Dermis blood vessel endothelial cell (primary cell): Measurements from ENCODE around the gene MAP7. TPM values are rescaled to one million over a fixed set of nuclear protein-coding genes. Genes with fewer than 3 reads are reported as not detected.

Experiments
- DNase-seq: peaks from one replicate; pipeline ENCODE4 v3.0.0; 2010
- total RNA-seq: library from RNA; depleted of rRNA; stranded (reverse); fragments of >200 nt; gene quantifications from 2 replicates; pipeline ENCODE4 v1.2.3, GENCODE V29; 2014

Gene MAP7
- total RNA-seq, 1 donor from 2014 or later, result 0.34 TPM

DNA sequence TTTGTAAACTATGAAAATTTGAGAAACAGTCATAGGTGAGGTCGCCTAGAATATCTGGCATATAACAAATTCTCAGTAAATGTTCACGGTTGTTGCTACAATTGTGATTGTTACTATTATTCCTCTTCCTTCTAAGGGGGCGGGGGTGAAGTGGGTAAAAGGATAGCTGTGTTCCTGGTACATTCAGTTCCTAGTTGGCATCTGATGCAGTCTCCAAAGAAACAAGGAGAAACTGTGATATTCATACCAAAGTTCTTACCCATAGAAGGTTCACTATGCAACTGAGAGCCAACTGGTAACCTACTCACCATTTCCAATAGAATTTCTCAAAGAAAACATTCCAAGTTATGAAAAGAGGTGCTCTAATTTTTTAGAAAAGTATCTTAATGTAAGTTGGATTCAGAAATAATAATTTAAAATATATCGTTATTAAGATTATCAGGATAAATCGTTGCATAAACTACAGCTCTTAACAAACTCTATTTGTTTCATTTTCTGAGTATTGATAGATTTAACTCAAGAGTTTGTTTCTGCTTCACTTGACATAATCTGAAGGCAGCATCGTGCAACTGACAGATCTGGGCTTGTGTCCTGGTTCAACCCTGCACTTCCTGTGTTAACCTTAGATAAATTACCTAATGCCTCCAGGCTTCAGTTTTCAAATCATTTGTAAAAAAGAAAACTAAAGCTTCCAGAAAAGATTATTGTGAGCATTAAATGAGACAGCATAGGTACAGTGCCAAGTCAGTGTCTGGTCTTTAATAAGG lies 13.3 kb upstream of the MAP7 start:
- no peak for DNase-seq

DNA sequence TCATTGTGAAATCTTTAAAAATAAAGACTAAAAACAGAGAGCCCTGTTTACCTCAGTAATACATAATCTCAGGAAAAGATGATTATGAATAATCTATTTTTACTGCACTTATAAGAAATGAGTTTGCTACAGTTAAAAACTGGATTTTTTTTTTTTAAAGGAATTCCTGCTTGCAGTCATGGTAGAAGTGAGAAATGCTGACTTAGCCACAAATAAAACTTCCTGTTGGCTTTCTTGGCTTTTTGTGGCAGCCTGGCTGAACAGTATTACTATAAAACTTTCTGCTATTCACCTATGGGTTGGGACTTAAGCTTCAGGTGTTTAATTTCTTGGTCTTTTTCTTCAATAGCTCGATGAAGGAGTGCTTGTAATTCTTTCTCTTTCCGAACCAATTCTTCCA lies 12.0 kb upstream of the MAP7 start:
- DNase-seq, result no peak

DNA sequence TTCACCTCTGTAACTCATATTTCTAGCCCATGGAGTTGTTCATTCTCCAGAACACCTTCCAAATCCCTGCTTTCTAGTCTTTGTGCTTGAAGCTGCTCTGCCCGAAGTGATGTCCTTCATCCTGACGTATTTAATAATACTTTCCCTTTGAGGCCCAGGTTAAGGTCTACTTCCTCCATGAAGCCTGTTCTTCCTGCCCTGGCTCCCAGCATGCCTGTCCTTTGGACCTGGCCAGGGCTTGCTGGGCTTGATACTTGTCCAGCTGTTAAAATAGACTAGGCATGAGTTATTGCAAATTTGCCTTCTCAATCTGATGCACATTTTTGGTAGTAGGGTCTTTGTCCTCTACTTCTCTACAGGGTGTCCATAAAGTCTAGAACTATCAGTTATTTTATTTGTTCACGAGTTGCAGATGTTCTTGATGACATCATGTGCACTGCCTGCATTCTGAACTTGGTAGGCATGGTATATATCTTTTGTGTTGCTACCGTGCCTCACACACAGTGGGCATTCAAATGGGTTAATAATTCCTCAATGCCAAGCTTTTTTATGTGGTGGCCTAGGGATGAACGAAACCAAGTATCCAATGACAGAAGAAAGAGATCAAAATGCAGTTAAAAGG lies 3.1 kb upstream of the MAP7 start:
- no peak for DNase-seq

DNA sequence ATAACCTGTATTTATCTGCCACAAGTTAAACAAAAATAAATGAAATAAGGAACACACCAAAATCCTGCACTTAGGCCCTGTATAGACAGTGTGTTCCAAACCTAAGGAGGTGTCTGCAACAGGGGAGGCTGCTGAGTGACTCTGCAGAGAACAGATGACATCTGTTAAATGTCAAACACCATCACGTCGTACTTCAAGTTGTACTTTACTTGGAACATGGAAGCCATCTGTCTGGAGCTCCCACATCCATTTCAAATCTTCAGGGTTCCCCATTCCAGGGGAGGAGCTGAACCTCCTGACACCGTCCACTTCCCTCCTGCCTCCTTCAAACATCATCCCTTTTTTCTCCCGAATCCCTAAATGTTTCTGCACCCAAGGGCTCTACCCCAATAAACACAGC lies 1.8 kb upstream of the MAP7 start:
- DNase-seq, result no peak

DNA sequence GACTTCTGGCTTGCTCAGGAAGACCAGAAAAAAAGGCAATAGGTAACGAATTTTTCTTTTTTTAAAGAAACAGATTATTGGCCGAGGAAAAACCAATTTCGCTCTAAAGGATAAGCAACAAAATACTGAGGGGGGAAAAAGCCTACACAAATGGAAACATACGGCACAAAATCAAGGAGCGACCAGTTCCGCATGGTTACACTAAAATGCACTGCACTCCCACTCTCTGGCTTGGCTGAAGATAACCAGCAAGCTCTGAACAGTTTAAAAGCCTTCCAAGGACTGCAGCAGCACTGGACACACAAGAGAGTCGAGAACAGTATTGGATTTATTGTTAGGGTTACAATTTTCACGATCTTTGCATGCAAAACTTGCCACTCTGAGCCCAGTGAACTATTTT lies 881 bp upstream of the MAP7 start:
- DNase-seq, result no peak

DNA sequence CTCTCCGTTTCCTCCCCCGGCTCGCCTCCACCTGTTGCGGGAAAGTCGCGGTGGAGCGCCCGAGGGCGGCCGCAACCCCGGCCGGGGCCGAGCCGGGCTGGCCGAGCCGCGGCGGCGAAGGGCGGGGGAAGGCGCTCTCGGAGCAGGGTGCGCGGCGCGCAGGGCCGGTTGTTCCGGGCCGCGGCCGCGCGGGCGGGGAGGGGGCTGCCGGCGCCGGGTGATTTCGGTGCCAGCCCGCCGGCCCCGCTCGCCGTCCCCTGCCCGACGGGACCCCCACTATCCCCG lies 235 bp downstream of the MAP7 start:
- DNase-seq, result peak; percentile 13

DNA sequence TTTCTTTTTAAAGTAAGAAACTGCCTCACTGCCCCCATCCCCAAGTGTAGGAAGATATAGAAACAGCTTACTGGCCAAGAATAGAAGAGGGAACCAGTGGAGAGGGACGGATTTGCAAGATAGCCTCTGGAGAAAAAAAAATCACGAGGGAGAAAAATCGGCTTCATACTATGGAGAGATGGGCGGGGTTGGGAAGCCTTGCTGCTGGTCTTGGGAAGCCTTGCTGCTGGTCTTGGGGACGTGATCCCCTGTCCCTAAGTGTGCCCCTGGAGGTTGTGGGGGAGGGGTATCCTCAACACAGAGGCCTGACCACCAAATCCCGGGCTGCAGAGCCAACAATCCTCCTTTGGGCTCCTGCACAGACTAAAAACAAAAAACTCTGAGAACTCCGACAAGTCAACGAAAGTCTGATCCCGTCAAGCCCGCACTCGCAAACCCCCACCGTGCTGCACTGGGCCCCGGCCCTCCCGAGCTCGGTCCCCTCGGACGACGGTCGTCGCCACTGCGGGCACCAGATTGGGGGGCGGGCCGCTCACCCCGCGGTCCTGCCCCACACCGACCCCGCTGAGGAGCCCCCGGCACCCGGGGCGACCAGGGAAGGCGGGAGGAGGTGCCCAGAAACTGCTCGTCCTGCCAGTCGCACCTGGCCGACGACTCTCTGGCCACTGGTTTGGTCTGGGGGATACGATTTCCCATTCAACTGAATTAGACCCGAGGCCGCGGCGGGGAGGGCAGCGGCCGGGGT lies 750 bp downstream of the MAP7 start:
- peak; percentile 11 for DNase-seq

DNA sequence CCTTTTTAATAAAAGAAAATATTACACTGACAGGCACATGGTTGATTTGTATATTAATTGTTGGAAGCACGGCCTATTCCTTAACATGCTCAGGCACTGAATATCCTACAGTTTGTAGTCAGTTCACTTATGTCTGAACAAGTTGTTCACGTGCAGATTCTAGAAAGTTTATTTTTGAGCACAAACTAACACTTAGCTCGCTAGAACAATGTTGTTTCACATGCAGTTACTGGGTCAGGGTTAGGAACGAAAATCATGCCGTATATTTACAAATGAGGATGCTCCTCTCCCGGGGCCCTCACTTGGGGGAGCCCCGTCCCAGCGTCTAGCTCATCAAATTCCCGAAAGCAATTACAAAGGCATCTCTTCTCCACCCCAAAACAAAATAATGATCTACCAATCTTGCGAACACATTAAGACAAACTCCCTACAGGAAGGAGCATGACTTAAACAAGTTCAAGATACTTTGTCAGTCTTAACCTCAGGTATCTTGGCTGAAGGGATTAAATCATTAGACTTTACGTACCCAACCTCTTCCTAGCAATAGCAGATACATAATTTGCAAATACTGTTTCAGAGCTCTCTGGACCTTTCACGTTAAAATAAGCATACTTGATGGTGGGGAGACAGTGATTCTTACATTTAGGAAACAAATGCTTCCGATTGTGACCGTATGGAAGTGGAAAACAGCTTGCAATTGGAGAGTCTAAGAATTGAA lies 1.5 kb downstream of the MAP7 start:
- peak; percentile 4 for DNase-seq

DNA sequence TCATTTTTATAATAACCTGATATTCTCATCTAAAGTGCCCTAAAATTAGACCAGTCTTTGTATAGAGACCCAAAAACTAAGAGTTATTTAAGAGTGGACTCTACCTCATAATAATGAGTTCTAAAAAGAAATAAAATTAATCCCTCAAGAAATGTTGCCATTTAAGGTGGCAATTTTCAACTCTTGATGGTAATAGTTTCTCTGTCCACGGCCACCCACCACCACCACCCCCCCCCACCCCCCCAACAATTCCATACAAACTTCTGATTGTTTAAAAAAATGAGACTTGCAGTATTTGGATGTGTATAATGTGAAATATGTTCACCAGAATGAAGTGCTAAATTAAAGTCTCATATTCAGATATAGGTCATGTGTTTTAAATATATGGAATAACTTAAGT lies 2.4 kb downstream of the MAP7 start:
- no peak for DNase-seq

DNA sequence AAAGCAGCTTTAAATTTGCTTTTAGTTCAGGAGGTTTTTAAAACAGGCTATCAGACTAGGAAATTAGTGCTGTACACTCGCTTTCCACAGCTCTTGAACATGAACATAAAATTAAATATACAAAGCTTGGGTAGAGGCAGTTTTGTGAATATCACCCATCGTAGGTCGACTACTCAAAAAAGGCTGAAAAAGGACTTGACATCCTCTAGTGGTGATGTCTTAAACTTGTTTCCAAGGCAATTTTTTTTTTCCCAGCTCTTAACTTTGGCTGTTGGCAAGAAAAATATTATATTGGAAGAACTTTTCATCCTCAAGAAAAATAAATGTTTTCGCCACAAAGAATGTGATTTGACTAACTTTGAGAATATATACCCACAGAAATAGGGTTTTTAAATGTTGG lies 2.9 kb downstream of the MAP7 start:
- peak; percentile 18 for DNase-seq

DNA sequence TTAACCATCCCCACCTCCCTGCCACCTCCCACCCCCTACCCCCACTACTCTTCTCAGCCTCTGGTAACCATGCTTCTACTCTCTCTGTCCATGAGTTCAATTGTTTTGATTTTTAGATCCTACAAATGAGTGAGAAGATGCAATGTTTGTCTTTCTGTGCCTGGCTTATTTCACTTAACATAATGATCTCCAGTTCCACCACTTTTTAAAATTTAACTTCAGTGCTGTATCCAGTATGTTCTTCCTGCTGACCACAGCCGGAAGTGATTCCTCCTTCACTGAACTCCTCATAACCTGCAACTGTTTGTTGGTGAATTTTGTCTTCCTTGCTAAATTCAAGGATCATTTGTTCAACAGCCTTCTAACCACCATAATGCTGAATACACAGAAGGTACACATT lies 3.9 kb downstream of the MAP7 start:
- DNase-seq, result no peak

DNA sequence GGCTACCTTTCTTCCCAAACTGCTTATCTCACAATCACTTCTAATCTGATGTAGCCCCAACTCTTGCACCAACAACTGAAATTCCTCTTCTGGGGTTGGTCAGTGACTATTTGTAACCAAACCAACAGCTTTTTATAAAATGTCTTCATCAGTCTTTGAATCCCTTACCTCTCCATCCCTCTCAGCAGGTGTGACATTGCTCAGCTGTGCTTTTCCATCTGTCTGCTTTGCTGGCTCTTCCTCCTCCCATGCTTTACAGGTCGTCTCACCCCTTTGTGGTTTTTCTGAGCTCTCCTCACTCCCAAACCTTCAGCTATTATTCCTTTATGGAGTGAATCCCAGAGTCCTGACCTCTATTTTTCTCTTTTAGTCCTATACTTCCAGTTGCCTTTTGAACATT lies 5.9 kb downstream of the MAP7 start:
- no peak for DNase-seq

DNA sequence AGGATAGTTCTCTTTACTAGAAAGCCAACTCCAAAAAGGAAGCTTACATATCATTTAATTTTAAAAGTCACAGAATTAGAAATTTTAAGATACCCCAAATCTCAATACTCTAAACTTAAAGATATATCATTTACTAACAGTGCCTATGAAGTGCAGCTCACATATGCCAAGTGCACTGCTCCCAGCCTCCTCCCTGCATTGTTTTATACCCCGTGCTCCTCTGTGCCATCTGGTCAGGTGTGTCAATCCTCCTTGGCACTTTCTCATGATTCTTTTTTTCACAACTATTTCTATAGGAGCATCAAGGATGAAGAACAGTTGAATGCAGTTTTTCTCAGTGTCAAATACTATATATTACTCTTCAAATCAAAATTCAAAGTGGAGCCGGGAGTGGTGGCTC lies 8.8 kb downstream of the MAP7 start:
- DNase-seq, result no peak

DNA sequence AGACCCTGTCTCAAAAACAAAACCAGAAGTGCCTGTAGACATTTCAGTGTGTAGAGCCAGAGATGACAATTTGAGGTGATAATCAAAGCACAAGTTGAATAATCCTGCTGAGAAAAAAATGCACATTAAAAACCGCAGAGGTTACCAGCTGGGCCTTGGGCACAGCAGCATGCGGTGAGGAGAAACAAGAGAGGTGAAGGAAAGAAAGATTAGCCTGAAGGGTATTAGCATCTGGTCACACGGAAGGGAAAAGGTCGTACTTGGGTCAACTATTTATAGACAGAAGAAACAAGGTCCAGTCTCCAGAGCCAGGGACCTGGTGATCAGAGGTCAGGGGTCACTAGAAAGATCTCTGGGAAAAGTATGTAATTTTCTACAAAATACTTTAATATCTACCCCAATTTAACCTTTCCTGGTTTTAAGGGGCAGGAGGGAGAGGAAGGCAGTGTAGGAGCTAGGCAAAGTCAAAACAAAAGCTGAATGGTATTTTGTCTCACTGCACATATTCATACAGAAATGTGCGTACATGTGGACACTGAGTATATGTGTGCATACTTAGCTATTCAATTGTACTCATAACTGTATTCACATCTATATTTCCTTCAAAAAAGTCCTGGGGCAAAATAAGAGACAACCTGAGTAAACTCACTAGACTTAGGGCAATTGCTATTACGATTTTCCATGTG lies 10.1 kb downstream of the MAP7 start:
- DNase-seq, result no peak

DNA sequence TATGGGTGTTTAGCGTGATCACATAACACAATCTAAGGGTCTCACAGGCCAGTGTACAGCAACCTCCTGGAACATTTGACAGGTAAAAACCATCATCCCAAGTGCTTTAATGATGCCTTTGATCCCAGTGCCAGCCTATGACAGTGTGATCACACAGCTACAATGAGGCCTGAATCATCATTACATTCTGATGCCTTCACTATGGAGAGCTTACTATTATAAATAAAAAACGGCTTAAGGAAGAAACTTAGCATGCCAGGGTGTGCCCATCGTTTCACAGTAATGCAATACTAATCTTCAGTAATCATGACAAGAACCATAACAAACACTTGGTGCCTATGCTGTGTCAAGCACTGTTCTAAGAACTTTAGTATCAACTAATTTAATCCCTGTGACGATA lies 11.4 kb downstream of the MAP7 start:
- no peak for DNase-seq

DNA sequence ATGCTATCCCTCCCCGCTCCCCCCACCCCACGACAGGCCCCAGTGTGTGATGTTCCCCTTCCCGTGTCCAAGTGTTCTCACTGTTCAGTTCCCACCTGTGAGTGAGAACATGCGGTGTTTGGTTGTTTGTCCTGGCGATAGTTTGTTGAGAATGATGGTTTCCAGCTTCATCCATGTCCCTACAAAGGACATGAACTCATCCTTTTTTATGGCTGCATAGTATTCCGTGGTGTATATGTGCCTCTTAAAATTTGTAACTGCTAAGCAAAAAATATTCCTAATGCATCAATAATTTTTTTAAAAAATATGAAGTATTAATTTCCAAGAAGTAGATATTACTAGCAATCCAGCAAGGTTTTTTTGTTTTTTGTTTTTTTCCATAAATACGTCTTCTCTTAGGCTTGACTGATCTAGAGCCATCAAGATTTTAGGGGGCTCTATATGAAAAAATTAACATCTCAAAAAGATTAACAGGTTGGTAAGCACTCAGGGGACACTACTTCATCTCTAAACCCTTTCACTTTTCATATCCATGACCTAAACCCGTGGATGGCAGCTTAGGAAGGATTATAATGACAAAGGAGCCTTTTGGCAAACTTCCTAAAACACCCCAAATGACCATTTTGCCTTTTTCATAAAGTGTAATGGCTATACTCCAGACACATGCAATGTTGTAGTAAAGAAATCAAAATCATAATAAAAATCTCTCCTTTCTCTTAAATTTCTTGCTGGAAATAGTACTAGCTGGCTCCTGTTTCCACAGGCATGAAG lies 14.2 kb downstream of the MAP7 start:
- DNase-seq, result no peak

DNA sequence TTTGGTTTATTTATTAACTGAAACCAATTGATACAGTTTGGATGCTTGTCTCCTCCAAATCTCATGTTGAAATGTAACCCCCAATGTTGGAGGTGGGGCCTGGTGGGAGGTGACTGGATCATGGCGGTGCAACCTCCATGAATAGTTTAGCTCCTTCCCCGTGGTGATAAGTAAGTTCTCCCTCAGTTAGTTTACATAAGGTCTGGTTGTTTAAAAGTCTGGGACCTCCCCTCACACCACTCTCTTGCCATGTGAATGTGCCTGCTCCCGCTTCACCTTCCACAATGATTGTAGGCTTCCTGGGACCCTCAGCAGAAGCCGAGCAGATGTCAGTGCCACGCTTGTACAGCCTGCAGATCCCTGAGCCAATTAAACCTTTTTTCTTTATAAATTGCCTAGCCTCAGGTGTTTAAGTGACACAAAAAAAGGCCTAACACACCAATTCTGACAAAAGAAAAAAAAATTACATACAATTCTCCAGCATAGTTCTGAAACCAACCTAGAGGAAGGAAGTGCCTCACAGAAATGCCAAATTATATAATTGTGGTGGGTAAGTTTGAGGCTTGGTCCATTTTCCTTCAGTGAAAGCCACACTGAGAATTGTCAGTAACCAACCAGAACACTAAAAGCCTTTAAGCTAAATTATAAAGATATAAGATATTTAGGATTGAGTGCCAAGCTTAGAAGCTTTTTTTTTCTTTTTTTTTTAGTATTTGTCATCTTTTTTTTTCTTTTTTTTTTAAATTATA lies 15.0 kb downstream of the MAP7 start:
- no peak for DNase-seq

DNA sequence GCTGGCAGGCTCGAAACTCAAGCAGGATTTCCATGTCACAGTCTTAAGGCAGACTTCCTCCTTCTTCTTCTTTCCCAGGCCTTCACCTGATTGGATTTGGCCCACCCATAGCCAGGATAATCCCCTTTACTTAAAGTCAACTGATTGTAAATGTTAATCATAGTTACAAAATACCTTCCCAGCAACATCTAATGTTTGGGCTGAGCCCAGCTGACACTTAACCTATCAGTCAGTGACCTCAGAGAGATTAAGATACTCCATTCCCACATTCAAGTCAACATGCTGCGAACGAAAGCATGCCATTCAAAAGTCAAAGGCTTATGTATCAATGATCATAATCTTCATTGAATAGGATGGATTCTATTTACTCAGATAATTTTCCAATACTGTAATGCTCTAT lies 16.0 kb downstream of the MAP7 start:
- no peak for DNase-seq

DNA sequence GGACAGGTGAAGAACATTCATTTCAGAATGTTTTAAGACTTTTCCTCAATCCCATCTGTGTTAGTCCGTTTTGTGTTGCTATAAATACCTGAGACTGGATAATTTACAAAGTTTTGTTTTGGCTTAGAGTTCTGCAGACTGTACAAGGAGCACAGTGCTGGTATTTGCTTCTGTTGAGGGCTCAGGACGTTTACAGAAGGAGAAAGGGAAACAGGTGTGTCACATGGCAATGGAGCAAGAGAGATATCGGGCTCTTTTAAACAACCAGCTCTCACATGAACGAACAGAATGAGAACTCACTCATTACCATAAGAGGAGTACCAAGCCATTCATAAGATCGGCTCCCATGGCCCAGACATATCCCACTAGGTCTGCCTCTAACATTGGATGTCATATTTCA lies 16.7 kb downstream of the MAP7 start:
- no peak for DNase-seq

DNA sequence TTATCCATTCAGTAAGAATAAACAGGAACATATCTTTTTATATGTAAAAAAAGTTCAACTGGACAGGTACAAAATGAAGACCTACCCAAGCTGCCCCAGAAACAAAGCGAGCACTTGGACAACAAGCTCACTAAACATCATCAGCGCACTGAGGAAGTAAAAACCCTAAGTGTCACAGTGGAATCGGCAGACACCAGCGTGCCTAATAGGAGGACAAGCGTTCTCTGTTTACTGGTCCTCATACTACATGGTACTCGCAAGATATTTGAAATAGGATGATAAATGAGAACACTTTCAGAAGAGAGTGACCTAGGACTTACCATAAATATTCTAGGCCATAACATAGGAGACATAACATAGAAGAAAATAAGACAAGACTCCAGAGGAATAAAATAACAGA lies 18.2 kb downstream of the MAP7 start:
- no peak for DNase-seq

DNA sequence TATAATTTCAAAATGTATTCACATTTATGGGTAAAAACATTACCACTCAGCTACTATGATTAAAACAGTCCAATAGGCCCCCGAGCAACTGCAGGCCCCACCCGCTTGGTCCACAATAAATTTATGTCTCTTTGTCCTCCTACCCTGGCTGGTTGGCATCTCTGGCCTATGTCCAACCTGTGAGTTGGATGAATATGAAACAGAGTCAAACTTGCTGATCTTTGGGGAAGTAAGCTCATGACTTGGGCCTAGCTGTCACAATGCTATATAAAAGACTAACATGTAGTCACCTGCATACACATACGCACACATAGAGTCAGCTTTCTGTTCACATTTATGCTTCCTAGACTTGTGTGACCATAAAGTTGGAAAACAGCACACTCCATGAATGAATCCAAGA lies 20.5 kb downstream of the MAP7 start:
- DNase-seq, result no peak
